Spleen (tissue), 7 donors: ENCODE data around the gene GPATCH2.

Source experiments
- POLR2A ChIP-seq, 3 donors: fragments of 450-650 bp; IDR thresholded peaks; one replicate each; pipeline ENCODE4 v1.5.1; 2017; ENCODE audit warnings: antibody characterized with exemption in 3 of 3, mild to moderate bottlenecking in 1 of 3
- TF ChIP-seq, protein P1 (sequence below), 11 experiments: fragments of 200-600 bp in 7 of 11; fragments of 450-650 bp in 4 of 11; sonication (generic) in 4 of 11; IDR thresholded peaks in 8 of 11; conservative IDR thresholded peaks in 3 of 11; 1 replicate in 7 of 11; 2 replicates in 4 of 11; pipeline versions ENCODE4 v1.4.0 to v1.8.0; 2016 to 2021; ENCODE audit warnings: antibody characterized with exemption in 11 of 11, inconsistent platforms in 4 of 11, mild to moderate bottlenecking in 1 of 11
- donor health status: DM: no; HTN: no; CAD: no; lungs with moderate emphysema.
- donor health status: DM: no; HTN: no; CAD: no.
- donor health status: DM: no; HTN: no; CAD: no.

DNA sequence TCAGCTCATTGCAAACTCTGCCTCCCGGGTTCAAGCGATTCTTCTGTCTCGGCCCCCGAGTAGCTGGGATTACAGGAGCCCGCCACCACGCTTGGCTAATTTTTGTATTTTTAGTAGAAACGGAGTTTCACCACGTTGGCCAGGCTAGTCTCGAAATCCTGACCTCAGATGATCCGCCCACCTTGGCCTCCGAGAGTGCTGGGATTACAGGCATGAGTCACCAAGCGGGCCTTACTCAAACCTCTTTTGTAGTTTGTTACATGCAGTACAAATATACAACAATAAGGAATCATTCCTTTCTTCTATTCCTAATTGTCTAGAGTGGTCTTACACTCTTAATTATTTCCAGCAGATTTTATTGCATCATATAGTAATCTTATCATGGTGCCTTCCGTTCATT lies 16.9 kb upstream of the GPATCH2 start:
- TF ChIP-seq, protein P1, sequence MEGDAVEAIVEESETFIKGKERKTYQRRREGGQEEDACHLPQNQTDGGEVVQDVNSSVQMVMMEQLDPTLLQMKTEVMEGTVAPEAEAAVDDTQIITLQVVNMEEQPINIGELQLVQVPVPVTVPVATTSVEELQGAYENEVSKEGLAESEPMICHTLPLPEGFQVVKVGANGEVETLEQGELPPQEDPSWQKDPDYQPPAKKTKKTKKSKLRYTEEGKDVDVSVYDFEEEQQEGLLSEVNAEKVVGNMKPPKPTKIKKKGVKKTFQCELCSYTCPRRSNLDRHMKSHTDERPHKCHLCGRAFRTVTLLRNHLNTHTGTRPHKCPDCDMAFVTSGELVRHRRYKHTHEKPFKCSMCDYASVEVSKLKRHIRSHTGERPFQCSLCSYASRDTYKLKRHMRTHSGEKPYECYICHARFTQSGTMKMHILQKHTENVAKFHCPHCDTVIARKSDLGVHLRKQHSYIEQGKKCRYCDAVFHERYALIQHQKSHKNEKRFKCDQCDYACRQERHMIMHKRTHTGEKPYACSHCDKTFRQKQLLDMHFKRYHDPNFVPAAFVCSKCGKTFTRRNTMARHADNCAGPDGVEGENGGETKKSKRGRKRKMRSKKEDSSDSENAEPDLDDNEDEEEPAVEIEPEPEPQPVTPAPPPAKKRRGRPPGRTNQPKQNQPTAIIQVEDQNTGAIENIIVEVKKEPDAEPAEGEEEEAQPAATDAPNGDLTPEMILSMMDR (IDR thresholded peaks at IDR 0.05 in 8 of 11, conservative IDR thresholded peaks at IDR 0.05 in 3 of 11) = no peak
- no peak for TF ChIP-seq POLR2A (IDR thresholded peaks at IDR 0.05)
